Measurements from ENCODE around the gene KIRREL3. TPM values are rescaled to one million over a fixed set of nuclear protein-coding genes. Genes with fewer than 3 reads are reported as not detected.

KIRREL3 gene
- total and polyA plus RNA-seq, 7 experiments from 2014 or later: not detected

GRCh38 chr11:126930091-126930841, 70.3 kb downstream of the KIRREL3 start:
- Histone ChIP-seq H3K36me3 (ENCODE audit: control insufficient read depth in 2 of 3, insufficient read depth in 3 of 3, low read length in 3 of 3) (no peaks in the 10 kb centered on the region), H3K27ac (ENCODE audit: low read depth, low read length) (no peak overlapping the region), H3K4me1 (ENCODE audit: control insufficient read depth in 2 of 2, insufficient read depth in 2 of 2, low read length in 2 of 2) (no peaks in the 10 kb centered on the region), H3K4me3 (ENCODE audit: low read length) (no peak overlapping the region), H3K27me3 (ENCODE audit: control insufficient read depth in 2 of 2, insufficient read depth in 2 of 2, low read length in 2 of 2) (no peaks in the 10 kb centered on the region), H3K9me3 (ENCODE audit: control insufficient read depth in 2 of 3, low read length in 3 of 3) (no peaks in the 10 kb centered on the region)
- ATAC-seq (no peak), DNase-seq (no peak)
- H3K9me3 Mint-ChIP-seq: peaks cover 0 to 6% (median 0%) of the 10 kb centered on the region in 11 donors
- no peak overlapping the region for H3K27ac Mint-ChIP-seq
- no peaks in the 10 kb centered on the region for H3K36me3 Mint-ChIP-seq
- peaks cover 0 to 64% (median 24%) of the 10 kb centered on the region in 5 donors for H3K27me3 Mint-ChIP-seq
- intact Hi-C loops (cut with micrococcal nuclease): no loop called here
- peaks cover 0 to 3% (median 0%) of the 10 kb centered on the region in 7 donors for H3K4me1 Mint-ChIP-seq
- ChIA-PET CTCF (no interaction called here), POLR2A (no interaction called here)
- no peak overlapping the region for H3K4me3 Mint-ChIP-seq

- H3K4me3 ChIP-seq (ENCODE audit: low read length): no peak overlapping the region
- no peak for DNase-seq
- Mint-ChIP-seq H3K4me3 (no peak overlapping the region), H3K27ac (no peak overlapping the region), H3K27me3 (peaks cover 0 to 58% (median 31%) of the 10 kb centered on the region in 5 donors), H3K4me1 (peaks cover 0 to 3% (median 0%) of the 10 kb centered on the region in 7 donors), H3K9me3 (peaks cover 0 to 6% (median 0%) of the 10 kb centered on the region in 11 donors), H3K36me3 (no peaks in the 10 kb centered on the region)
- H3K27ac ChIP-seq (ENCODE audit: low read depth, low read length): no peak overlapping the region
- no peaks in the 10 kb centered on the region for H3K36me3 ChIP-seq (ENCODE audit: control insufficient read depth in 2 of 3, insufficient read depth in 3 of 3, low read length in 3 of 3)
- H3K9me3 ChIP-seq (ENCODE audit: control insufficient read depth in 2 of 3, low read length in 3 of 3): no peaks in the 10 kb centered on the region
- no peaks in the 10 kb centered on the region for H3K4me1 ChIP-seq (ENCODE audit: control insufficient read depth in 2 of 2, insufficient read depth in 2 of 2, low read length in 2 of 2)
- intact Hi-C loops (cut with micrococcal nuclease): no loop called here
- no peaks in the 10 kb centered on the region for H3K27me3 ChIP-seq (ENCODE audit: control insufficient read depth in 2 of 2, insufficient read depth in 2 of 2, low read length in 2 of 2)
- ATAC-seq: no peak
- CTCF ChIA-PET: interaction anchor here (0.6 kb wide), 1 partner anchor 60 kb away, joined by 3 read pairs; no protein-coding TSS in a partner anchor
- POLR2A ChIA-PET: no interaction called here
Observed at GRCh38 chr11:126929179-126930061, 71.2 kb downstream of the KIRREL3 start.

GRCh38 chr11:126927623-126928022, 72.9 kb downstream of the KIRREL3 start:
- peaks cover 0 to 3% (median 0%) of the 10 kb centered on the region in 7 donors for H3K4me1 Mint-ChIP-seq
- intact Hi-C loops (cut with micrococcal nuclease): no loop called here
- H3K4me3 Mint-ChIP-seq: no peak overlapping the region
- Histone ChIP-seq H3K4me1 (ENCODE audit: control insufficient read depth in 2 of 2, insufficient read depth in 2 of 2, low read length in 2 of 2) (no peaks in the 10 kb centered on the region), H3K36me3 (ENCODE audit: control insufficient read depth in 2 of 3, insufficient read depth in 3 of 3, low read length in 3 of 3) (no peaks in the 10 kb centered on the region), H3K4me3 (ENCODE audit: low read length) (no peak overlapping the region), H3K27me3 (ENCODE audit: control insufficient read depth in 2 of 2, insufficient read depth in 2 of 2, low read length in 2 of 2) (no peaks in the 10 kb centered on the region), H3K27ac (ENCODE audit: low read depth, low read length) (no peak overlapping the region), H3K9me3 (ENCODE audit: control insufficient read depth in 2 of 3, low read length in 3 of 3) (no peaks in the 10 kb centered on the region)
- H3K27ac Mint-ChIP-seq: no peak overlapping the region
- POLR2A ChIA-PET: no interaction called here
- CTCF ChIA-PET: no interaction called here
- H3K9me3 Mint-ChIP-seq: peaks cover 0 to 4% (median 0%) of the 10 kb centered on the region in 11 donors
- H3K36me3 Mint-ChIP-seq: no peaks in the 10 kb centered on the region
- DNase-seq: no peak
- H3K27me3 Mint-ChIP-seq: peaks cover 0 to 47% (median 31%) of the 10 kb centered on the region in 5 donors
- no peak for ATAC-seq

GRCh38 chr11:126926376-126926791, 74.2 kb downstream of the KIRREL3 start:
- POLR2A ChIA-PET: no interaction called here
- CTCF ChIA-PET: no interaction called here
- Histone ChIP-seq H3K9me3 (ENCODE audit: control insufficient read depth in 2 of 3, low read length in 3 of 3) (no peaks in the 10 kb centered on the region), H3K36me3 (ENCODE audit: control insufficient read depth in 2 of 3, insufficient read depth in 3 of 3, low read length in 3 of 3) (no peaks in the 10 kb centered on the region), H3K4me3 (ENCODE audit: low read length) (no peak overlapping the region), H3K27me3 (ENCODE audit: control insufficient read depth in 2 of 2, insufficient read depth in 2 of 2, low read length in 2 of 2) (no peaks in the 10 kb centered on the region), H3K4me1 (ENCODE audit: control insufficient read depth in 2 of 2, insufficient read depth in 2 of 2, low read length in 2 of 2) (no peaks in the 10 kb centered on the region), H3K27ac (ENCODE audit: low read depth, low read length) (no peak overlapping the region)
- Mint-ChIP-seq H3K9me3 (peaks cover 0 to 4% (median 0%) of the 10 kb centered on the region in 11 donors), H3K4me3 (no peak overlapping the region), H3K36me3 (no peaks in the 10 kb centered on the region), H3K4me1 (peaks cover 0 to 3% (median 0%) of the 10 kb centered on the region in 7 donors), H3K27me3 (peaks cover 0 to 43% (median 31%) of the 10 kb centered on the region in 5 donors), H3K27ac (peak overlapping the region in 1 of 9 donors; percentile 57)
- no peak for DNase-seq
- no peak for ATAC-seq
- intact Hi-C loops (cut with micrococcal nuclease): no loop called here

- peaks cover 0 to 2% (median 0%) of the 10 kb centered on the region in 7 donors for H3K4me1 Mint-ChIP-seq
- peak overlapping the region in 1 of 9 donors; percentile 20 for H3K27ac Mint-ChIP-seq
Observed at GRCh38 chr11:126925321-126926093, 75.1 kb downstream of the KIRREL3 start.

GRCh38 chr11:126924376-126925040, 76.1 kb downstream of the KIRREL3 start:
- Mint-ChIP-seq H3K9me3 (peaks cover 0 to 4% (median 0%) of the 10 kb centered on the region in 11 donors), H3K4me1 (no peaks in the 10 kb centered on the region), H3K27me3 (peaks cover 0 to 29% (median 17%) of the 10 kb centered on the region in 5 donors), H3K4me3 (no peak overlapping the region), H3K36me3 (no peaks in the 10 kb centered on the region), H3K27ac (no peak overlapping the region)
- POLR2A ChIA-PET: no interaction called here
- Histone ChIP-seq H3K36me3 (ENCODE audit: control insufficient read depth in 2 of 3, insufficient read depth in 3 of 3, low read length in 3 of 3) (no peaks in the 10 kb centered on the region), H3K9me3 (ENCODE audit: control insufficient read depth in 2 of 3, low read length in 3 of 3) (no peaks in the 10 kb centered on the region), H3K27ac (ENCODE audit: low read depth, low read length) (no peak overlapping the region), H3K4me1 (ENCODE audit: control insufficient read depth in 2 of 2, insufficient read depth in 2 of 2, low read length in 2 of 2) (no peaks in the 10 kb centered on the region), H3K27me3 (ENCODE audit: control insufficient read depth in 2 of 2, insufficient read depth in 2 of 2, low read length in 2 of 2) (no peaks in the 10 kb centered on the region), H3K4me3 (ENCODE audit: low read length) (no peak overlapping the region)
- CTCF ChIA-PET: no interaction called here
- ATAC-seq (no peak), DNase-seq (no peak)
- intact Hi-C loops (cut with micrococcal nuclease): no loop called here

More at GRCh38 chr11:126925321-126926093, 75.1 kb downstream of the KIRREL3 start:
- no peak for DNase-seq
- Mint-ChIP-seq H3K9me3 (peaks cover 0 to 4% (median 0%) of the 10 kb centered on the region in 11 donors), H3K27me3 (peaks cover 0 to 34% (median 22%) of the 10 kb centered on the region in 5 donors), H3K36me3 (no peaks in the 10 kb centered on the region), H3K4me3 (no peak overlapping the region)
- ATAC-seq: no peak
- Histone ChIP-seq H3K36me3 (ENCODE audit: control insufficient read depth in 2 of 3, insufficient read depth in 3 of 3, low read length in 3 of 3) (no peaks in the 10 kb centered on the region), H3K4me1 (ENCODE audit: control insufficient read depth in 2 of 2, insufficient read depth in 2 of 2, low read length in 2 of 2) (no peaks in the 10 kb centered on the region), H3K9me3 (ENCODE audit: control insufficient read depth in 2 of 3, low read length in 3 of 3) (no peaks in the 10 kb centered on the region), H3K27ac (ENCODE audit: low read depth, low read length) (no peak overlapping the region), H3K27me3 (ENCODE audit: control insufficient read depth in 2 of 2, insufficient read depth in 2 of 2, low read length in 2 of 2) (no peaks in the 10 kb centered on the region), H3K4me3 (ENCODE audit: low read length) (no peak overlapping the region)
- intact Hi-C loops (cut with micrococcal nuclease): no loop called here
- ChIA-PET CTCF (no interaction called here), POLR2A (no interaction called here)
